DND-41 (cell line): Measurements from ENCODE around the gene SYCP2L.

Experiments used
- CTCF ChIP-seq: IDR thresholded peaks from 2 replicates; pipeline ENCODE4 v1.5.1; 2012; ENCODE audit warnings: borderline replicate concordance, low read length, moderate library complexity, mild to moderate bottlenecking; ENCODE audit not compliant: poor library complexity, severe bottlenecking; ENCODE audit errors: extremely low read depth
- EZH2 ChIP-seq: IDR thresholded peaks from 3 replicates; pipeline ENCODE4 v1.6.1; 2012; ENCODE audit warnings: borderline replicate concordance, low read depth, mild to moderate bottlenecking, moderate library complexity, low read length, inconsistent platforms; ENCODE audit not compliant: severe bottlenecking

- no peak for TF ChIP-seq CTCF
- TF ChIP-seq EZH2, result no peak
Observed at GRCh38 chr6:10968776-10969175, 81.9 kb downstream of the SYCP2L start.
